22Rv1 (cell line): ENCODE results near the gene GABBR2.

ENCODE experiments used
- ZFX ChIP-seq: fragments of 450-650 bp; IDR thresholded peaks from 2 replicates; pipeline ENCODE4 v1.6.1; 2017; ENCODE audit warnings: antibody characterized with exemption, borderline replicate concordance
- TF ChIP-seq, protein P1 (sequence below): fragments of 450-650 bp; IDR thresholded peaks from 2 replicates; pipeline ENCODE4 v1.5.1; 2017; ENCODE audit warnings: mild to moderate bottlenecking

DNA sequence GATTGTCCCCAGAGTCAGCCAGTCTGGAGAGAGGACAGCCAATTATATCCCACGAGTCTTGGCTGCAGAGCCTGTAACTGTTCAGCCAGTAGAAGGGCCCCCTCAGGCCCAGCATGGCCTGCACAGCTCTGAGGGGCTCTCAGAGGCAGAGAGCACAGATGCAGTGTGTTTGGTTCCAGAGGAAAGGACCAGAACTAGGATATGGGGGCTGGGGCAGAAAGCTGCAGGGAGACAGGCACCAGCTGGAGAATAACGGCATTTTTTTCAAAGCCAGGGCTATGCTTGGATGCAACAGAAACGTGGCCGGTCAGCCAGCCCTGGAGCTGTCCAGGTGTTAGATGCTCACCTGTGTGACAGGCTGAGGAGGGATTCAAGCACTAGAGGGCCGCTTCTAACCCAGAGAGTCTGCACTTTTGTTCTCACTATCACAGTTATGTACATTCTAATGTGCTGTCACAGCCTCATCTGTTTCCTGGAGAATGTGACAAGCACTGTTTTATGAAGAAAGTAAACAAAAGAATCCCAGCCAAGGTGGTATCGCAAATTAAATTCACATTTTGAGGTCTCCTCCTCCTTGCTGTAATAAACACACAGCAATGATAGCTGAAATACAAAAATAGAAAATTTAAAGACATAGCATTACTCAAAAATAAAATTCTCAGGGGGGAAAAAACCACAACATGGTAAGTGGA lies 96.5 kb downstream of the GABBR2 start:
- TF ChIP-seq, protein P1, sequence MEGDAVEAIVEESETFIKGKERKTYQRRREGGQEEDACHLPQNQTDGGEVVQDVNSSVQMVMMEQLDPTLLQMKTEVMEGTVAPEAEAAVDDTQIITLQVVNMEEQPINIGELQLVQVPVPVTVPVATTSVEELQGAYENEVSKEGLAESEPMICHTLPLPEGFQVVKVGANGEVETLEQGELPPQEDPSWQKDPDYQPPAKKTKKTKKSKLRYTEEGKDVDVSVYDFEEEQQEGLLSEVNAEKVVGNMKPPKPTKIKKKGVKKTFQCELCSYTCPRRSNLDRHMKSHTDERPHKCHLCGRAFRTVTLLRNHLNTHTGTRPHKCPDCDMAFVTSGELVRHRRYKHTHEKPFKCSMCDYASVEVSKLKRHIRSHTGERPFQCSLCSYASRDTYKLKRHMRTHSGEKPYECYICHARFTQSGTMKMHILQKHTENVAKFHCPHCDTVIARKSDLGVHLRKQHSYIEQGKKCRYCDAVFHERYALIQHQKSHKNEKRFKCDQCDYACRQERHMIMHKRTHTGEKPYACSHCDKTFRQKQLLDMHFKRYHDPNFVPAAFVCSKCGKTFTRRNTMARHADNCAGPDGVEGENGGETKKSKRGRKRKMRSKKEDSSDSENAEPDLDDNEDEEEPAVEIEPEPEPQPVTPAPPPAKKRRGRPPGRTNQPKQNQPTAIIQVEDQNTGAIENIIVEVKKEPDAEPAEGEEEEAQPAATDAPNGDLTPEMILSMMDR: no peak
- TF ChIP-seq ZFX: no peak
